Germinal center (tissue), 1 donor: ENCODE measurements around the gene CLPTM1L.

Source experiments
- DNase-seq: peaks from one replicate; pipeline ENCODE4 v3.0.0; 2012; ENCODE audit warnings: mixed read lengths, low spot score

The CLPTM1L gene

DNA sequence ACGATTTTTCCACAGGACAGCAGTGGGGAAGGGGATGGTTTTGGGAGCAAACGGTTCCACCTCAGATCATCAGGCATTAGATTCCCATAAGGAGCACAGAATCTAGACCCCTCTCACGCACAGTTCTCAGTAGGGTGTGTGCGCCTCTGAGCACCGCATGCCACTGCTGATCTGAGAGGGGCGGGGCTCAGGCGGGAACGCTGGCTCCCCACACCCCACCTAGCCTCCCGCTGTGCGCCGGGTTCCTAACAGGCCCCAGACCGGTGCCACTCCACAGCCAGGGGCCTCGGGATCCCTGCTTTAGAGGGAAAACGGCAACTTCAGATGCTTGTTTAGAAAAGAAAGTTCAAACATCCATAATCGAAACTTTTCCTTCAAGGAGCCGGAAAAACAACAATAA lies 70.4 kb downstream of the CLPTM1L start:
- DNase-seq, result no peak

DNA sequence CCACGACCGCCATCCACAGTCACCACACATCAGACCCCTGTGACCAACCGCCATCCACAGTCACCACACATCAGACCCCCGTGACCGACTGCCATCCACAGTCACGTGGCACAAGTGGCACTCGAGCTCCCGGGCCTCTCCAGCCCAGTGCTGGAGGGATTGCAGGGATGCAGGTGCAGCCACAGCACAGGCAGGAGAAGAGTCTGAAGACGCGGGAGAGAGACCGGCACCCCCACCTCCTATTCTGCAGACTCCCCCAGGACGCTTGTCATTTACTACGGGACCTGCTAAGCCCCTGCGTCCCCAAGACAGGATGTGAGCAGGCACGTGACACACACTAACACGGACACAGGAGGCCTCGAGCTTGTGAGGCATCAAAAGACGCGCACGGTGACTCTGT lies 71.2 kb downstream of the CLPTM1L start:
- DNase-seq, result no peak

DNA sequence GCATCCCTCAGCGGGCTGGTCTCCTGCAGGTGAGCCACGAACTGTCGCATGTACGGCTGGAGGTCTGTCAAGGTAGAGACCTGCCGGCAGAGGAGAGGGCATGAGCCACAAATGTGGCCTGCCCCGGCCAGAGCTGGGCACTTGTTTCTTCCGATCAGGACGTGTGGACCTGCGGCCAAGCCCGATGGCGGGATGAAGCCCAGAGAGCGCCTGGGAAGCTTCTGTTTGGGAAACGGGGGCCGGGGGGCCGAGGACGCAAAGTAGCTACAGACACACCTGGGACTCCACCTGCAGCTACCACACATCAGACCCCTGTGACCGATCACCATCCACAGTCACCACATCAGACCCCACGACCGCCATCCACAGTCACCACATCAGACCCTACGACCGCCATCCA lies 72.7 kb downstream of the CLPTM1L start:
- DNase-seq, result no peak

DNA sequence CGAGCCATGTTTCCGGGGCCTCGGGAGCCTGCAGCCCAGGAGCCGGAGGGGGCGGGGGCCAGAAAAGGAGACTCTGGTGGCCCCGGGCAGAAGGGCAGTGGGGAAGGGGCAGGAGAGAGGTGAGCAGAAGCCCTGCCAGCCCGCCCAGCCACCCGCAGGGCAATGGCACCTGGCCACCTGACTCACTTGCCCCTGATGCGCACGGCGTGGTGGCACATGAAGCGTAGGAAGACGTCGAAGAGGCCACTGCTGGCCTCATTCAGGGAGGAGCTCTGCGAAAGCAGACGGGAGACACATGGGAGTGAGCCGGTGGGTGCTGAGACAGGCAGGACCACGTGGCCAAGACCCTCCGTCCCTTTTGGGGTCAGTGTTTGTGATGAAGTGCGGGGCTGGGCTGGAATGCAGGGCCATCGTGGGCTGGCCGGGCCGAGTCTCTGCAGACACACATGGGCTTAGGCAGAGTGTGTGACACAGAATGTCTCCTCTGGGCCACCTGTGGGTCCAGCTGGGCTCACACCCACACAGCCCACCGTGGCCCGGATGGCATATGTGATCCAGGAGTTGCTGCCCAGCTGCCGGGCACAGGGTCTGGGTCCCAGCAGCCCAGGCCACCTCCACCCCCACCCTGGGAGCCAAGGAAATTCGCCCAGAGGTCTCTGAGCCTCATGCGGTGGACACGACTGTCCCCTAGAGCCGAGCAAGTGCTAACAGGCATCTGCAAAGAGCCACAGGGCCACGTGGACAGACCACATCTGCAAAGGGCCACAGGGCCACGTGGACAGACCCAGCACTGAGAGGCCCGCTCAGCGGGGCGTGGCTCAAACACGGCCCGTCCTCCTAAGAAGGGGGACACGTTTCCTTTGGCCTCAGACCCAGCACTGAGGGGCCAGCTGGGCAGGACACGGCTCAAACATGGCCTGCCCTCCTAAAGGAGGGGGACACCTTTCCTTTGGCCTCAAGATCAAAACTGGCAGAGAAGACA lies 73.7 kb downstream of the CLPTM1L start:
- DNase-seq, result no peak

DNA sequence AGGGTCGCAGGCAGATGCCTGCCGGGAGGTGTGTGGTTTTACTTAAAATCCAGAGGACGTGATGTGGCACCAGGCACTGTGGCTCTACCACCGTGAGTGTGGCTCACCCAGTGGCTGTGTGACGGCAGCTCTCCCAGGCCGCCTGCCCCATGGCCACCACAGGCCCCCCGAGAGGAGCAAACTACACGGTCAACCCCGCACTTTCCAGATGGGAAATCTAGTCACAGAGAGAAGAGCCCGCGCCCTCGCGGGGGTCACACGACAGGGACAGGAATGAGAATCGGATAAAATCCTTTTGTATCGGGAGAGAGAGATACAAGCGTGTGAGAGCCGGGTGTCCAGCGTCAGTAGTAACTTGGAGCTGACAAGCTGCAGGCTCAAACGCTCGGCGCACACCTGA lies 74.5 kb downstream of the CLPTM1L start:
- no peak for DNase-seq

DNA sequence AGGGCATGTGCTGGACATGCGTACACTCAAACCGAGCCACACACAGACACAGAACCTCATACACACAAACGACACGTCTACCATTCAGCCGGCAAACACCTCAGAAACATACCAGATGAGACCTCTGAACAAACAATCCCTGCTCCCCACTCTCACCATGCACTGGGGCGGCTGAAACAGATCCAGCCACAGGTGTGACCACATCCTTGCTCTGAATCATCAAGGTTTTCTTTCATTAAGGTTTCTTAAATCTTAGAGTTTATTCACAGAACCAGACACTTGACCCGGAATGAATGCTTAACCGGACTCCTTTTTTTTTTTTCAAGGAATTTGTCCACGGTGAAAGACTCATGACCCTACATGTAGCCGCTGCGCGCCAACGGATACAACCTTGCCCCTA lies 76.2 kb downstream of the CLPTM1L start:
- DNase-seq, result no peak

DNA sequence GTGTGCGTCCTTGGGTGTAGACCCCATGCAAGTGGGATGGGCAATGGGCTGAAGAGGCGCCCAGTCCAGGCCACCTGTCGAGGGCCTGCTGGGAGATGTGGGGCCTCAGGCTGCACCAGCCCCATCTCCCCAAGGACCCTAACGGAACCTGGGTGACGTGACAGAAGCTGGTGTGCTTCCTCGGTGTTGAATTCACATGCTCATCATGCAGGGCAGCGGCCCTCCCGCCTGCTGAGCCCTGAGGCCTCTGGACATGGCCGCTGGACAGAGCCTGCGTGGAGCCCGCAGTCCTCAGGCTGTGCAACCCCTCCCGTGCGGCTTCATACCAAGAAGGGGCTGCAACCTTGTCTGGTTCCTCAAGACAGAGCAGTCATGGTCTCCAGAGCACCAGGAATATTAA lies 76.8 kb downstream of the CLPTM1L start:
- DNase-seq, result no peak
